Measurements from ENCODE around the gene C1QTNF2. TPM values are rescaled to one million over a fixed set of nuclear protein-coding genes. Genes with fewer than 3 reads are reported as not detected.

C1QTNF2 gene
- polyA plus RNA-seq, 3 donors, result not detected

GRCh38 chr5:160354666-160355065 is 15.8 kb downstream of the C1QTNF2 start:
- H3K4me2 ChIP-seq (replicated peaks; ENCODE audit: extremely low read depth, low read length, poor library complexity, severe bottlenecking), result no peak overlapping the region
- no peaks in the 10 kb centered on the region for H3K4me1 ChIP-seq (ENCODE audit: control insufficient read depth in 1 of 2, insufficient read depth in 2 of 2, low read length in 2 of 2)
- H3K4me3 Mint-ChIP-seq, result no peak overlapping the region
- no peak overlapping the region for H3K27ac Mint-ChIP-seq
- no peak overlapping the region for H3K4me3 ChIP-seq (replicated peaks in 1 of 3; ENCODE audit: low read depth in 2 of 3, low read length in 3 of 3)
- no peaks in the 10 kb centered on the region for H3K36me3 Mint-ChIP-seq
- 99% methylated on average over 10 of the region's 14 CpGs for WGBS (ENCODE audit: insufficient coverage)
- no peak for TF ChIP-seq CTCF (IDR thresholded peaks at IDR 0.05)
- intact Hi-C loops (cut with micrococcal nuclease), result no loop called here
- H3K79me2 ChIP-seq (ENCODE audit: insufficient read depth, low read length), result no peaks in the 10 kb centered on the region
- H3K27me3 Mint-ChIP-seq (ENCODE audit: low read depth in 3 of 3), result peaks cover 0 to 3% (median 0%) of the 10 kb centered on the region in 3 donors
- no peaks in the 10 kb centered on the region for H3K36me3 ChIP-seq (replicated peaks in 1 of 2; ENCODE audit: control insufficient read depth in 1 of 2, insufficient read depth in 2 of 2, low read length in 2 of 2)
- H2AFZ ChIP-seq (ENCODE audit: insufficient read depth, low read depth, low read length, poor library complexity, severe bottlenecking), result no peak overlapping the region
- no peak for DNase-seq
- no peaks in the 10 kb centered on the region for H3K9me3 ChIP-seq (replicated peaks in 1 of 2; ENCODE audit: control insufficient read depth in 1 of 2, insufficient read depth in 1 of 2, low read length in 2 of 2)
- H3K4me1 Mint-ChIP-seq, result no peaks in the 10 kb centered on the region
- peaks cover 0 to 3% (median 0%) of the 10 kb centered on the region in 7 donors for H3K9me3 Mint-ChIP-seq
- H3K27ac ChIP-seq (ENCODE audit: low read depth in 1 of 2, low read length in 2 of 2), result no peak overlapping the region
- no peak overlapping the region for H3K9ac ChIP-seq (ENCODE audit: insufficient read depth, low read length, poor library complexity, severe bottlenecking)
- no peaks in the 10 kb centered on the region for H3K27me3 ChIP-seq (ENCODE audit: control insufficient read depth in 2 of 2, insufficient read depth in 2 of 2, low read length in 2 of 2)
- no peaks in the 10 kb centered on the region for H4K20me1 ChIP-seq (ENCODE audit: insufficient read depth, low read length)

- Histone ChIP-seq H3K4me2 (replicated peaks; ENCODE audit: extremely low read depth, low read length, poor library complexity, severe bottlenecking) (no peak overlapping the region), H3K4me1 (ENCODE audit: control insufficient read depth in 1 of 2, insufficient read depth in 2 of 2, low read length in 2 of 2) (no peaks in the 10 kb centered on the region), H3K9ac (ENCODE audit: insufficient read depth, low read length, poor library complexity, severe bottlenecking) (no peak overlapping the region), H3K9me3 (replicated peaks in 1 of 2; ENCODE audit: control insufficient read depth in 1 of 2, insufficient read depth in 1 of 2, low read length in 2 of 2) (no peaks in the 10 kb centered on the region), H3K27me3 (ENCODE audit: control insufficient read depth in 2 of 2, insufficient read depth in 2 of 2, low read length in 2 of 2) (no peaks in the 10 kb centered on the region), H2AFZ (ENCODE audit: insufficient read depth, low read depth, low read length, poor library complexity, severe bottlenecking) (no peak overlapping the region), H3K36me3 (replicated peaks in 1 of 2; ENCODE audit: control insufficient read depth in 1 of 2, insufficient read depth in 2 of 2, low read length in 2 of 2) (no peaks in the 10 kb centered on the region), H4K20me1 (ENCODE audit: insufficient read depth, low read length) (no peaks in the 10 kb centered on the region), H3K4me3 (replicated peaks in 1 of 3; ENCODE audit: low read depth in 2 of 3, low read length in 3 of 3) (no peak overlapping the region), H3K79me2 (ENCODE audit: insufficient read depth, low read length) (no peaks in the 10 kb centered on the region), H3K27ac (ENCODE audit: low read depth in 1 of 2, low read length in 2 of 2) (no peak overlapping the region)
- Mint-ChIP-seq H3K27me3 (ENCODE audit: low read depth in 3 of 3) (peaks cover 0 to 3% (median 0%) of the 10 kb centered on the region in 3 donors), H3K36me3 (no peaks in the 10 kb centered on the region), H3K4me3 (no peak overlapping the region), H3K27ac (no peak overlapping the region), H3K9me3 (peaks cover 0 to 3% (median 0%) of the 10 kb centered on the region in 7 donors), H3K4me1 (no peaks in the 10 kb centered on the region)
- 89% methylated on average over 8 of the region's 8 CpGs for WGBS (ENCODE audit: insufficient coverage)
- intact Hi-C loops (cut with micrococcal nuclease), result no loop called here
- TF ChIP-seq CTCF (IDR thresholded peaks at IDR 0.05), result no peak
- DNase-seq, result no peak
Measured at GRCh38 chr5:160353379-160353778, 17.0 kb downstream of the C1QTNF2 start.

All from CD14-positive monocyte (primary cell).